ENCODE data around the gene GALNT2.

DNA sequence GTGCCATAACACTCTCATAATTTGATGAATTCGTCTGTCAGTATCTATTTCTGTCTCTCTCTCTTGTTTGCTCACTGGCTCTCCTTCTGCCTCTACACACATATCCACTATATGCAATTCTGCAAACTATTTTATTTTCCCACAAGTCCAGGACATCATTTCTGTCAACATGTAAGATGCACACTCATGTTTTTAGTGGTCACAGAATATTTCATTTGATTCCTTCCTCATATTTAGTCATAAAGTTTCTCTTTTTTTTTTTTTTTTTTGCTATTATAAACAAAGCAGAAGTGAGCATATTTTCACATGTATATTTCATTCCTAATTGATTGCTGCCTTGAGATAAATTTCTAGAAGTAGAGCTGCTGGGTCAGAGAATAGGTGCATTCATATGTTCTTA is 193.8 kb downstream of the GALNT2 start:
- TF ChIP-seq, protein P1, sequence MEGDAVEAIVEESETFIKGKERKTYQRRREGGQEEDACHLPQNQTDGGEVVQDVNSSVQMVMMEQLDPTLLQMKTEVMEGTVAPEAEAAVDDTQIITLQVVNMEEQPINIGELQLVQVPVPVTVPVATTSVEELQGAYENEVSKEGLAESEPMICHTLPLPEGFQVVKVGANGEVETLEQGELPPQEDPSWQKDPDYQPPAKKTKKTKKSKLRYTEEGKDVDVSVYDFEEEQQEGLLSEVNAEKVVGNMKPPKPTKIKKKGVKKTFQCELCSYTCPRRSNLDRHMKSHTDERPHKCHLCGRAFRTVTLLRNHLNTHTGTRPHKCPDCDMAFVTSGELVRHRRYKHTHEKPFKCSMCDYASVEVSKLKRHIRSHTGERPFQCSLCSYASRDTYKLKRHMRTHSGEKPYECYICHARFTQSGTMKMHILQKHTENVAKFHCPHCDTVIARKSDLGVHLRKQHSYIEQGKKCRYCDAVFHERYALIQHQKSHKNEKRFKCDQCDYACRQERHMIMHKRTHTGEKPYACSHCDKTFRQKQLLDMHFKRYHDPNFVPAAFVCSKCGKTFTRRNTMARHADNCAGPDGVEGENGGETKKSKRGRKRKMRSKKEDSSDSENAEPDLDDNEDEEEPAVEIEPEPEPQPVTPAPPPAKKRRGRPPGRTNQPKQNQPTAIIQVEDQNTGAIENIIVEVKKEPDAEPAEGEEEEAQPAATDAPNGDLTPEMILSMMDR (conservative IDR thresholded peaks at IDR 0.05; ENCODE audit: low read length), result no peak
- no peak for TF ChIP-seq EZH2phosphoT487 (IDR thresholded peaks at IDR 0.05; ENCODE audit: borderline replicate concordance)
